SIG-M5 (cell line): ENCODE measurements around the gene VWA5B1.

Source experiments
- DNase-seq: peaks from one replicate; lab custom pipeline; 2025; lab: John Stamatoyannopoulos, UW

Gene VWA5B1

DNA sequence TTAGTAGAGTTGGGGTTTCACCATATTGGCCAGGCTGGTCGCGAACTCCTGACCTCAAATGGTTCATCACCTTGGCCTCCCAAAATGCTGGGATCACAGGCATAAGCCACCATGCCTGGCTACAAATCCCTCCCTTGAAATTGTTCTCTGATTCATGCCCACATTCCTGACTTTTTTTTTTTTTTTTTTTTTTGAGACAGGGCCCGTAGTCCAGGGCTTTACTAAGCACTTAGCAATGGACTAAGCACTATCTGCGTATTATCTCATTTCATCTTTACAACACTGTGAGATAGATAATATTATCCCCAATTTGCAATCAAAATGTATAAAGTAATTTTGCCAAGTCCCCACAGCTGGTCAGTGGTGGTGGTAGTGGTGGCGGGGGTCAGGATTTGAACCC is 58.9 kb downstream of the VWA5B1 start:
- no peak for DNase-seq

DNA sequence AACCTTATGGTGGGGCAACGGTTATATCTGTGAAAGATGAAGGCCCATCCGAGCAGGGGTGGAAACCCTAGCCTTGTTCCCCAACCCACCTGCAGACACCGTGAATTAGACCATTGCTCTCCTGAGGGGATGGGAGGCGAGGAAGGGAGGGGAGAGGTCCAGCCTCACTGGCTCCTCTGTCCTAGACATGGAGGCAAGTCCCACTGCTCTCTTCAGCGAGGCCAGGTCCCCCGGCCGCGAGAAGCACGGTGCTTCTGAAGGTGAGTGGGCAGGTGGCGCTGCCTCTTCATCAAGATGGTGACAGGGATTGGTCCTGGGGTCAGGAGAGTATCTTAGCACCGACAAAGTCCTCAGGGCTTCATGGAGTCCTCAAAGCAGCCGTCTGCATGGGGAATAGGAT is 59.3 kb downstream of the VWA5B1 start:
- DNase-seq: no peak

DNA sequence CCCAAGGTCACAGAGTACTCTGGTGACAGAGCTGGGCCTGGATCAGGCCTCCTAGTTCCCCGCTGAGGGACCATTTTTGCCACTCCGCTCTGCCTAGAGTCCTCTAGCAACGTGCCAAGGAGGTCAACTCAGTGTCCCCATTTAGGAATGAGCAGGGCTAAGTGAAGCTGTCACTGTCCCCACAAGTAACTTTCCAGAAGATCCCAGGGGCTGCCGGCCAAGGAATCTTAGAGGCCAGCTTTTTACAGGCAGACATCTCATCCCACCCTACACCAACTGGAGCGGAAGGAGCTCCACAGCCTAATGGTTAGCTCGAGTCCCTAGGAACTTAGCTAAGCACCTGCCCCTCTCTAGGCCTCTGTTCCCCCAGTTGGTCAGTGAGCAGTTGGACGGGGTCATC is 59.7 kb downstream of the VWA5B1 start:
- DNase-seq: no peak

- no peak for DNase-seq
These were observed 61.4 kb downstream of the VWA5B1 start for GRCh38 chr1:20351911-20352701.

GRCh38 chr1:20353836-20354235 is 63.2 kb downstream of the VWA5B1 start:
- no peak for DNase-seq

- no peak for DNase-seq
These were observed 63.9 kb downstream of the VWA5B1 start for GRCh38 chr1:20354610-20355009.

DNA sequence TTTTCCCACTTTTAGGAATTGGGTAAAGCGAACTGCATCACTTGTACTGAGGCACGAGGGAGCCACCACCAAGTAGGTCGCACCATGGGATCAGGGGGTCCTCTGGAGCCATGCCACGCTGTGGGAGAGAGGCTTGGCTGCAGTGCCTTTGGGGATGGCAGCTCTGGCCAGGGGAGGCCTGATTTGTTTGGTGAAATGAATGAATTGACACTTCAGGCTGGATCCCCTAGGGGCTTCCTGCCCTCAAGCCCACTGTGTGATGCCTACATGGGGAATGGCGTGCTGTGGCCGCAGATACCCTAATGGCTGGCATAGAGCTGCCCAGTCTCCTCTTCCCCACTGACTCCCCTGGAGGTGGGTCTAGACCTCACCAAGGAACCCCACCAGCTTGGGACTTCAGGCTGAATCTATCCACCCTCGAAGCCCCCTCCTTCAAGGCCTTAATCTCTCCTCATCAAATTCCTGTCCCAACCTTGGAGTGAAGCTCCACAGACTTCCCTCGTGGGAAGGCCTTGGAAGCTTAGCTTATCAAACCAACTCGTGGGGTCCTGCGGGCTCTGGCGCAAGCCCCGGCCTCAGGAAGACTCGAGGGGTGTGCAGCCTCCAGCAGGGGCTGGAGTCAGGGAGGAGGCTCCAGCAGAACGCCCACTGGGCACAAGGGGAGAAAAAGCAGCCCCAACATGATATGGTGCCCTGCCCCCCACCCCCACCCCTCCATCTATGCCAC is 64.6 kb downstream of the VWA5B1 start:
- no peak for DNase-seq

DNA sequence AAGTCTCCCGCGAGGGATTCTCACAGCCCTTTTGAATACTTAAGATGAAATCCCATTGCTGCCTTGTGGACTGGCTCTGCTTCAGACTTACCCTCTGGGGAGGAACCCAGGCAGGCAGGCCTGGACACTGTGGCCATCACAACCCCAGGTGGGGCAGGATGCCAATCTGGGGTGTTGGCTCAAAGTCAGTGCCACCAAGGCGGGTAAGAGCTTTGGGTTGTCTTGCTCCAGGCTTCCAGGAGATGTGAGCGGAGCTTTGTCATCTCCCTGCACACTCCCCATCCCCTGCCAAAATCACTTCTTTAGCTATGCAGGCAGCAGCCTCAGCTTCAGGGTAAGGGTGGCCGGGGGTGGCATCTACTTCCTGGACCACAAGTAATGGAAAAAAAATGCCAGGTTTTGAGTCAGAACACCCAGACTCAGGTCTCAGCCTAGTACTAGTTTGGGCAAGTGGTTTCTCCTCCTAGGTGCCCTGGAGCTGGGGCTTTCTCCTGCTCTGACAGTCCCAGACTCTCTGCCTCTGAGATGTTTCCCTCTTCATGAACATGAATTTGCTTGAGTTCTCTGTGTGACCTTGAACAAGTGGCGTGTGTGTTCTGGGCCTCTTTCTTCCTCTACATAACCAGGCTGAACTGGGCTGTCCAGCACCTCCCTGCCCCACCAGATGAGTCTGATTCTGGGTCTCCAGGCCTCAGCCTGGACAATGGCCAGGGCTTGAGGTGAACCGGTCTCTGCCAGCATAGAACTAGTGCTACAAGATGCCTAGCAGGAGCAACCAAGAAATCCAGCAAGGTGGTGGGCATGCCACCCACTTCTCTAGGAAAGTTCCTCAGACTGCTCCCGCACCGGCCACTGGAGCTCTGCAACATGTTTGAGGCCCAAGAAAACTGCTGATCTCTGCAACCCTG is 65.4 kb downstream of the VWA5B1 start:
- no peak for DNase-seq

- DNase-seq: no peak
These were observed 66.3 kb downstream of the VWA5B1 start for GRCh38 chr1:20356850-20357459.

DNA sequence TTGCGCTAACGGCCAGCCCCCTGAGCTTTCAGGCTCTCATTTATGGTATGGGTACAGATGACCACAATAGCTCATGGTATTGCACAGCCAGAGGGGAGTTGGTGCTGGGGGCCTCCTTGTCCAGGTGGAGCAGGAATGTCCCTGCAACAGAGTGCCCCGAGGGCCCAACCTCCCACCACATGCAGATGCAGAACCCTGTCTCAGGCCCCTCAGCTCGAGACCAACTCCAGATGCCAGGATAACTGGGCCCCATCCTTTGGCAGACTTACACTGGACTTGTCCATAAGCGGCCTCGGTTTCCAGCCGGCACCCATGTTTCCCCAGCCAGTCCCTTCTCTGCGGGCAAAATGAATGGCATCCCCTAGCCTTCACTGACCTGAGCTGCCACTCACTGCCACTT is 67.1 kb downstream of the VWA5B1 start:
- no peak for DNase-seq

DNA sequence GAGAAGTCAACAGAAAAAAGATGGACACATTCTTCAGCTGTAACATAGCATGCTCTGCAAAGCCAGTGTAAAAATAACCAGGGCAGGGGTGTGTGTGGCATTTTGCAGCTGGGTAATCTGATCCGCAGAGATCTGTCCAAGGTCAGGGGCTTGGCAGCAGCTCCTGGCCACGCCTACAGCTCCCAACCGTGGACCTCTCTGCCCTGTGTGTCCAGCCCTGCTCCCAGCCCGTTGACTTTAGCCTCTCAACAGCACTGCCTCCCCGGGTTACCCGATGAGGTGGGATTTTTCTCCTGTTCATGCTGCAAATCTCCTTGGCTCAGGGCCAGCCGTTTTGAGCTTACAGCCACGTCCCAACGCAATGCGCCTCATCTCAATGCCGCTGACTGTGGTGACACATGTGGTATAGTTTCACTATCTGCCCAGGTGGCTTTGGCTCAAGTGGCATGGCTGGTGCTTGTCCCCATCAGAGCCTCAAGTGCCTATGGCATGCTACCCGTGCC is 68.1 kb downstream of the VWA5B1 start:
- no peak for DNase-seq

GRCh38 chr1:20359451-20360330 is 69.0 kb downstream of the VWA5B1 start:
- DNase-seq: no peak

- DNase-seq: no peak
These were observed 70.7 kb downstream of the VWA5B1 start for GRCh38 chr1:20361401-20361800.

DNA sequence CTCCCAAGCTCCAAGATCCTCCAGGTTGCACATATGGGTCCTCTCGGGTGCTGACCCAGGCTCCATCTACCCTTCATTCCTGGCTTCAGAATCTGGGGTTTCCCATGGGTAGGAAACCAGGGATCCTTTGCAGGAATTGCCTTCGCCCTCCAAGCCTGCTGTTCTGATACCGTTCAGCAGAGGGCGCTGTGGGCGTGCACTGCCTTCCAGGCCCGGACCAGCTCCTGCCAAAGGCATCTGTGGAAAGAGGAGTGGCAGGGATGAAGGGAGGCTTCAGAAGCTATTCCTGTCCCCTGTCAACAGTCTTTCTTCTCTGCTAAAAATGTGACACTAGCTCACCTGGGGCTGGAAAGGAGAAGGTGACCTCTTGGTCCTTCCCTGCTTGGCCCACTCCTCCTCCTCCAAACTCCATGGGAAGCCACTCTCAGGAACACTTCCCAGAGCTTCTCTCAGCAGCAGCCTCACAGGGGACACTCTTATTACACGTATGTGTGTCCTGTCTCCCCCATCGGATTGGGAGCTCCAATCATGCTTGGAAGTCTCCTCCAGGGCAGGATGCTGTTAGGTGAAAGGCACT is 71.2 kb downstream of the VWA5B1 start:
- no peak for DNase-seq

- no peak for DNase-seq
These were observed 72.2 kb downstream of the VWA5B1 start for GRCh38 chr1:20362856-20363255.

- no peak for DNase-seq
These were observed 74.9 kb downstream of the VWA5B1 start for GRCh38 chr1:20365421-20366055.

DNA sequence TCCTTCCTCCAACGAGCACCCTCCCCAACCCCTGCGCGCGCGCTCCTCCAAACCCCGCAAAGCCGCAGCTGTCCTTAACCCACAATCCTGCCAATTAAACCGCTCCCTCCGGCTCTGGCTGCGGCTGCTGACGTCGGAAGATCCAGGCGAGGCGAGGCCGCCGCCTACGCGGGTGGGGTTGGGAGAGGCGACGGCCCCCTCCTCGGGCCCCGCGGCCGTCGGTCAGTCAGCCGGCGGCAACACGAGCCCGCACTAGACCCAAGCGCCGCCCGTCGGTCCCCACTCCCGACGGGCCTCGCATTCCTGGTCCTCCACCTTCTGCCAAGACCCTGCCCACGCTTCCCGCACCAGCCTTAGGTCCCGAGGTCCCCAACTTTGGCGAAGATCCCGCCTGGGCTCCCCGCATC is 75.4 kb downstream of the VWA5B1 start:
- DNase-seq: no peak

- no peak for DNase-seq
These were observed 75.9 kb downstream of the VWA5B1 start for GRCh38 chr1:20366463-20367115.

- DNase-seq: no peak
These were observed 76.5 kb downstream of the VWA5B1 start for GRCh38 chr1:20367116-20367585.
